Lung microvascular endothelial cell (primary cell): ENCODE results near the gene TMEM164. TPM values are rescaled to one million over a fixed set of nuclear protein-coding genes. Genes with fewer than 3 reads are reported as not detected.
A peak's percentile ranks its signal among the peaks of the same experiment; 100 is the strongest.
"Not testable (repeated sequence)": the region's sequence is repeated elsewhere in the genome, so short reads cannot be mapped to it uniquely, and the experiment has no call there.

Experiments used
- DNase-seq, 2 donors: peaks; one replicate each; pipeline versions ENCODE4 v3.0.0 to v3.0.0-alpha.2; 2010; ENCODE audit warnings: low read depth in 2 of 2
- total RNA-seq: library from RNA; depleted of rRNA; stranded (reverse); fragments of >200 nt; gene quantifications from 2 replicates; pipeline ENCODE4 v1.2.1, GENCODE V29; 2014

TMEM164 gene
- total RNA-seq = 20.3 and 21.2 TPM in 2 replicates

GRCh38 chrX:110002300-110003166 is at the start of gene TMEM164:
Gene TMEM164 (plus strand): TSS chrX:110003114. CDS start chrX:110003775, 661 bp downstream.
- peak; percentile 76 to 78 for DNase-seq

- peak; percentile 37 to 77 for DNase-seq
Observed at GRCh38 chrX:109954333-109954732, 48.6 kb upstream of the TMEM164 start.

- peak in 1 of 2 donors; percentile 8 for DNase-seq
Observed at GRCh38 chrX:109954955-109955354, 48.0 kb upstream of the TMEM164 start.

GRCh38 chrX:109958266-109958665 is 44.6 kb upstream of the TMEM164 start:
- DNase-seq = no peak

- no peak for DNase-seq
Observed at GRCh38 chrX:109959356-109959871, 43.5 kb upstream of the TMEM164 start.

GRCh38 chrX:109964390-109964789 is 38.5 kb upstream of the TMEM164 start:
- DNase-seq = no peak

GRCh38 chrX:109966246-109966645 is 36.7 kb upstream of the TMEM164 start:
- no peak for DNase-seq

GRCh38 chrX:109967156-109967555 is 35.8 kb upstream of the TMEM164 start:
- peak in 1 of 2 donors; percentile 15 for DNase-seq

GRCh38 chrX:109970841-109971240 is 32.1 kb upstream of the TMEM164 start:
- DNase-seq = not testable (repeated sequence)

- peak in 1 of 2 donors; percentile 51 for DNase-seq
Observed at GRCh38 chrX:109974906-109975655, 27.8 kb upstream of the TMEM164 start.

GRCh38 chrX:109985210-109985609 is 17.7 kb upstream of the TMEM164 start:
- not testable (repeated sequence) for DNase-seq

- DNase-seq = peak in 1 of 2 donors; percentile 9
Observed at GRCh38 chrX:109987884-109988283, 15.0 kb upstream of the TMEM164 start.

- DNase-seq = no peak
Observed at GRCh38 chrX:109990582-109991276, 12.2 kb upstream of the TMEM164 start.

GRCh38 chrX:109992203-109992602 is 10.7 kb upstream of the TMEM164 start:
- no peak for DNase-seq

- DNase-seq = no peak
Observed at GRCh38 chrX:109995155-109995554, 7.8 kb upstream of the TMEM164 start.

GRCh38 chrX:109997786-109998452 is 5.0 kb upstream of the TMEM164 start:
- DNase-seq = no peak

- DNase-seq = no peak
Observed at GRCh38 chrX:110000000-110000399, 2.9 kb upstream of the TMEM164 start.

GRCh38 chrX:110000847-110001713 is 1.8 kb upstream of the TMEM164 start:
- DNase-seq = peak in 1 of 2 donors; percentile 14

- DNase-seq = no peak
Observed at GRCh38 chrX:110001740-110002299, 1.1 kb upstream of the TMEM164 start.
